ENCODE results near the gene URGCP. TPM values are rescaled to one million over a fixed set of nuclear protein-coding genes. Genes with fewer than 3 reads are reported as not detected.

Gene URGCP
- total RNA-seq, 1 experiment from 2014 or later = 48.3 TPM

GRCh38 chr7:43914795-43915194, 8.4 kb upstream of the URGCP start:
- H3K4me3 Mint-ChIP-seq (ENCODE audit: low read depth, unreplicated experiment) = no peak overlapping the region
- no peak for DNase-seq
- intact Hi-C loops (cut with micrococcal nuclease; ENCODE audit: unreplicated experiment) = no loop called here
- no peaks in the 10 kb centered on the region for H3K9me3 Mint-ChIP-seq (ENCODE audit: low read depth, unreplicated experiment)
- CTCF ChIA-PET = no interaction called here
- H3K4me1 Mint-ChIP-seq (ENCODE audit: low read depth, unreplicated experiment) = no peaks in the 10 kb centered on the region
- H3K36me3 Mint-ChIP-seq (ENCODE audit: insufficient read depth, unreplicated experiment) = peaks cover 6% of the 10 kb centered on the region
- no peaks in the 10 kb centered on the region for H3K27me3 Mint-ChIP-seq (ENCODE audit: unreplicated experiment)
- no peak overlapping the region for H3K27ac Mint-ChIP-seq (ENCODE audit: unreplicated experiment)
- no peak for TF ChIP-seq CTCF (IDR thresholded peaks at IDR 0.05; ENCODE audit: unreplicated experiment)
- BruUV-seq (replicated peaks) = no TSS peak

- peak overlapping the region; percentile 85 for H3K27ac Mint-ChIP-seq (ENCODE audit: unreplicated experiment)
- DNase-seq = peak; percentile 37
- H3K4me1 Mint-ChIP-seq (ENCODE audit: low read depth, unreplicated experiment) = peaks cover 11% of the 10 kb centered on the region
- no peaks in the 10 kb centered on the region for H3K27me3 Mint-ChIP-seq (ENCODE audit: unreplicated experiment)
- H3K9me3 Mint-ChIP-seq (ENCODE audit: low read depth, unreplicated experiment) = no peaks in the 10 kb centered on the region
- TF ChIP-seq CTCF (IDR thresholded peaks at IDR 0.05; ENCODE audit: unreplicated experiment) = no peak
- peak overlapping the region; percentile 80 for H3K4me3 Mint-ChIP-seq (ENCODE audit: low read depth, unreplicated experiment)
- intact Hi-C loops (cut with micrococcal nuclease; ENCODE audit: unreplicated experiment) = no loop called here
- BruUV-seq (replicated peaks) = no TSS peak
- peaks cover 27% of the 10 kb centered on the region for H3K36me3 Mint-ChIP-seq (ENCODE audit: insufficient read depth, unreplicated experiment)
- CTCF ChIA-PET = interaction anchor here (1.4 to 3.1 kb wide), 3 partner anchors 11 to 37 kb away, joined by 5 to 12 read pairs (median 9); partner anchors contain the start of gene UBE2D4
Observed at GRCh38 chr7:43905956-43906330, 453 bp downstream of the URGCP start.

- H3K4me1 Mint-ChIP-seq (ENCODE audit: low read depth, unreplicated experiment) = peaks cover 11% of the 10 kb centered on the region
- TF ChIP-seq CTCF (IDR thresholded peaks at IDR 0.05; ENCODE audit: unreplicated experiment) = no peak
- BruUV-seq (replicated peaks) = no TSS peak
- intact Hi-C loops (cut with micrococcal nuclease; ENCODE audit: unreplicated experiment) = no loop called here
- CTCF ChIA-PET = interaction anchor here (0.6 to 3.1 kb wide), 5 partner anchors 10 to 322 kb away, joined by 3 to 12 read pairs (median 5); partner anchors contain the start of genes STK17A and UBE2D4
- peak; percentile 61 for DNase-seq
- no peaks in the 10 kb centered on the region for H3K9me3 Mint-ChIP-seq (ENCODE audit: low read depth, unreplicated experiment)
- peaks cover 26% of the 10 kb centered on the region for H3K36me3 Mint-ChIP-seq (ENCODE audit: insufficient read depth, unreplicated experiment)
- H3K27me3 Mint-ChIP-seq (ENCODE audit: unreplicated experiment) = no peaks in the 10 kb centered on the region
- H3K27ac Mint-ChIP-seq (ENCODE audit: unreplicated experiment) = peak overlapping the region; percentile 85
- peak overlapping the region; percentile 80 for H3K4me3 Mint-ChIP-seq (ENCODE audit: low read depth, unreplicated experiment)
Observed at GRCh38 chr7:43905209-43905946, 1.0 kb downstream of the URGCP start.

- CTCF ChIA-PET = interaction anchor here (0.6 to 3.1 kb wide), 5 partner anchors 10 to 970 kb away, joined by 3 to 12 read pairs (median 5); partner anchors contain the start of genes STK17A and UBE2D4
- peak overlapping the region; percentile 80 for H3K4me3 Mint-ChIP-seq (ENCODE audit: low read depth, unreplicated experiment)
- no TSS peak for BruUV-seq (replicated peaks)
- H3K4me1 Mint-ChIP-seq (ENCODE audit: low read depth, unreplicated experiment) = peaks cover 11% of the 10 kb centered on the region
- intact Hi-C loops (cut with micrococcal nuclease; ENCODE audit: unreplicated experiment) = no loop called here
- peaks cover 26% of the 10 kb centered on the region for H3K36me3 Mint-ChIP-seq (ENCODE audit: insufficient read depth, unreplicated experiment)
- H3K27ac Mint-ChIP-seq (ENCODE audit: unreplicated experiment) = peak overlapping the region; percentile 85
- no peak for TF ChIP-seq CTCF (IDR thresholded peaks at IDR 0.05; ENCODE audit: unreplicated experiment)
- no peaks in the 10 kb centered on the region for H3K9me3 Mint-ChIP-seq (ENCODE audit: low read depth, unreplicated experiment)
- no peak for DNase-seq
- H3K27me3 Mint-ChIP-seq (ENCODE audit: unreplicated experiment) = no peaks in the 10 kb centered on the region
Observed at GRCh38 chr7:43904533-43905208, 1.7 kb downstream of the URGCP start.

Data from Calu3 (cell line).